Muscle layer of colon (tissue), 2 donors: Measurements from ENCODE around the gene ENAM.

Source experiments
- H3K27ac ChIP-seq: one replicate; pipeline ENCODE4 v1.7.0; 2013; ENCODE audit warnings: low read depth, mild to moderate bottlenecking, low read length, moderate library complexity
- H3K27me3 ChIP-seq, 2 donors: one replicate each; pipeline ENCODE4 v1.7.0; 2013; ENCODE audit warnings: low read length in 2 of 2, mild to moderate bottlenecking in 2 of 2; ENCODE audit not compliant: insufficient read depth in 2 of 2, control insufficient read depth in 1 of 2
- H3K36me3 ChIP-seq: one replicate; pipeline ENCODE4 v1.7.0; 2013; ENCODE audit warnings: mild to moderate bottlenecking, low read length; ENCODE audit not compliant: insufficient read depth
- H3K4me1 ChIP-seq: one replicate; pipeline ENCODE4 v1.7.0; 2013; ENCODE audit warnings: mild to moderate bottlenecking, low read length; ENCODE audit not compliant: insufficient read depth
- H3K4me3 ChIP-seq, 2 donors: one replicate each; pipeline ENCODE4 v1.7.0; 2013; ENCODE audit warnings: low read length in 2 of 2, low read depth in 1 of 2, mild to moderate bottlenecking in 1 of 2, moderate library complexity in 1 of 2
- H3K9ac ChIP-seq: one replicate; pipeline ENCODE4 v1.7.0; 2013; ENCODE audit warnings: low read length
- H3K9me3 ChIP-seq: one replicate; pipeline ENCODE4 v1.7.0; 2013; ENCODE audit warnings: mild to moderate bottlenecking, low read length
- donor health status: abdominal sarcoma.
- donor health status: Adenocarcinoma of cecum.

The ENAM gene, protein sequence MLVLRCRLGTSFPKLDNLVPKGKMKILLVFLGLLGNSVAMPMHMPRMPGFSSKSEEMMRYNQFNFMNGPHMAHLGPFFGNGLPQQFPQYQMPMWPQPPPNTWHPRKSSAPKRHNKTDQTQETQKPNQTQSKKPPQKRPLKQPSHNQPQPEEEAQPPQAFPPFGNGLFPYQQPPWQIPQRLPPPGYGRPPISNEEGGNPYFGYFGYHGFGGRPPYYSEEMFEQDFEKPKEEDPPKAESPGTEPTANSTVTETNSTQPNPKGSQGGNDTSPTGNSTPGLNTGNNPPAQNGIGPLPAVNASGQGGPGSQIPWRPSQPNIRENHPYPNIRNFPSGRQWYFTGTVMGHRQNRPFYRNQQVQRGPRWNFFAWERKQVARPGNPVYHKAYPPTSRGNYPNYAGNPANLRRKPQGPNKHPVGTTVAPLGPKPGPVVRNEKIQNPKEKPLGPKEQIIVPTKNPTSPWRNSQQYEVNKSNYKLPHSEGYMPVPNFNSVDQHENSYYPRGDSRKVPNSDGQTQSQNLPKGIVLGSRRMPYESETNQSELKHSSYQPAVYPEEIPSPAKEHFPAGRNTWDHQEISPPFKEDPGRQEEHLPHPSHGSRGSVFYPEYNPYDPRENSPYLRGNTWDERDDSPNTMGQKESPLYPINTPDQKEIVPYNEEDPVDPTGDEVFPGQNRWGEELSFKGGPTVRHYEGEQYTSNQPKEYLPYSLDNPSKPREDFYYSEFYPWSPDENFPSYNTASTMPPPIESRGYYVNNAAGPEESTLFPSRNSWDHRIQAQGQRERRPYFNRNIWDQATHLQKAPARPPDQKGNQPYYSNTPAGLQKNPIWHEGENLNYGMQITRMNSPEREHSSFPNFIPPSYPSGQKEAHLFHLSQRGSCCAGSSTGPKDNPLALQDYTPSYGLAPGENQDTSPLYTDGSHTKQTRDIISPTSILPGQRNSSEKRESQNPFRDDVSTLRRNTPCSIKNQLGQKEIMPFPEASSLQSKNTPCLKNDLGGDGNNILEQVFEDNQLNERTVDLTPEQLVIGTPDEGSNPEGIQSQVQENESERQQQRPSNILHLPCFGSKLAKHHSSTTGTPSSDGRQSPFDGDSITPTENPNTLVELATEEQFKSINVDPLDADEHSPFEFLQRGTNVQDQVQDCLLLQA

DNA sequence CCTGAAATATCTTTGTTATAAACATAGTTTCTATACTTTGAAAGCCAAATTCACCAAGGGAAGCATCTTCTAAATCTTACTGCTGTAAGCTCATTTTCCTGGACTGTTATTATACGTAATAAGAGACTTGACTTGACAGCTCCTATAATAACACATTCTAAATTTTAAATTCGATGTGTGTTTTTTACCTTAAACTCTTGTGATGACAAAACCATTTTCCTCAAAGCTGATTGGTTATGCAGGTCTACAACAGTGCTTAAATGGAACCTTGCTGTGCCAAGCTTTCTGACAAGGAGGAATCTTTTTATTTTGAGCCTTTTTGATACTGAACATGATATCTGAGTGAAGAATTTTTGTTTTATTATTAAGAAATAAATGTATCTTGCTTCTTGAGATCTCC lies at the start of gene ENAM:
Gene ENAM, plus strand, starts transcription at position 301 of the 400 bp plus-strand sequence. CDS start 757 bp downstream, outside the sequence.
- H3K9me3 ChIP-seq: no peaks in the 10 kb centered on the region
- H3K4me1 ChIP-seq: no peaks in the 10 kb centered on the region
- H3K27ac ChIP-seq: no peak within 1 kb of the TSS
- H3K4me3 ChIP-seq: no peak within 1 kb of the TSS
- no peaks in the 10 kb centered on the region for H3K27me3 ChIP-seq
- H3K9ac ChIP-seq: no peak within 1 kb of the TSS
- H3K36me3 ChIP-seq: no peaks in the 10 kb centered on the region

DNA sequence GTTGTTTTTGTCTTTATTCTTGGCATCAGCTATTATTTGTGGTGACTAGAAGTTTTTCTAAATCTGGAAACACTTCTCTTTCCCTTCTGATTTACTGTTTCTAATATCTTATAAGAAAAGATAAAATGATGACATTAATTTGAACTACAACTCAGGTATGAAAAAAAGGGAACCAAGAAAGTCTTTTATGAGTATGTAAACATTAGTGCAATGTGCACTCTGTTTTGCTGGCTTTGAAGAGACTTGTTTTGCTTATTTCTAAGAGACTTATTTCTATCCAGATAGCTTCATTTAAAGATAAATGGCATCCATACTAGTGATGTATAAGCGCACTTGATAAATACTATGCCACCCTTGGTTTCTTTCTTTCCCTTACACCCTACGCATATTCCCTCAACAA lies 46.6 kb upstream of the ENAM start:
- Histone ChIP-seq H3K9ac (no peak overlapping the region), H3K9me3 (no peaks in the 10 kb centered on the region), H3K4me3 (no peak overlapping the region), H3K4me1 (no peaks in the 10 kb centered on the region), H3K27me3 (no peaks in the 10 kb centered on the region), H3K27ac (no peak overlapping the region), H3K36me3 (no peaks in the 10 kb centered on the region)

DNA sequence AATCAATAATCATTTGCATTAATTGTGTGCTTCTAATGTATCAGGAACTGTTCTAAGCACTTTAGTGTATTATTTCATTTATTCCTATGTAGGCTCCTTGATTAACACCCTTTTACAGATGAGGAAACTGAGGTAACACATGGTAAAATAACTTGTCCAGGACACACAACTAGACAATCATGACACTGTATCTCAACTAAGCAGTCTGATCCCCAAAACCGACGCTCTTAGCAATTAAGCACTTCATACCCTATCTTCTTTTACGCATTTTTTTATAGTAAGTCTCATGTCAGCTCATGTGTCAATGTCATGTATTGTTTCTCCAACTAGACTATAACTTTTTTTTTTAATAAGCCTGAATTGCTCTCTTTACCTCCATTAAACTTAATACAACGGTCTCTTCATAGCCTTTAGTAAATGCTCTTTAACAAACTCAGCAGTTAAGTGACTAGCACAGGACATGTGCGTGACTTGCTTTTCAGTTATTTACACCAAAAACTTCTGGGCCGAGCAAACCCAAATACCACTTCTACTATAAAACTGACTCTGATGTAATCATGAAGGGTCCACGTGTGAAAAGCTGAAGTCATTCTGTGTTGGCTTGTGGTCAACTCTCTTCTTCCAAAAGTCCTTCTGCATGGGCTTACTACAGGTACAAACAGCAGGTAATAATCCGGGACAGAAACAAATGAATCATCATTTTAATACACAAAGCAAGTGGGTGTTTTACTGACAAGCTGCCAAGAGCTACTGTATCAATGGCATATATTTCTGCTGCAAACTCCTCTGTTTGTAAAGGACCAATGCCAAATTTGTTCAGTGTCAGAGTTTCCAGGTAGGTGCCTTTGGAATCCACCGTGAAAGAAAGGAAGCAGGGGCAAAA lies 44.4 kb upstream of the ENAM start:
- no peaks in the 10 kb centered on the region for H3K9me3 ChIP-seq
- H3K9ac ChIP-seq: no peak overlapping the region
- no peak overlapping the region for H3K4me3 ChIP-seq
- H3K36me3 ChIP-seq: no peaks in the 10 kb centered on the region
- H3K27ac ChIP-seq: no peak overlapping the region
- H3K4me1 ChIP-seq: no peaks in the 10 kb centered on the region
- H3K27me3 ChIP-seq: no peaks in the 10 kb centered on the region

DNA sequence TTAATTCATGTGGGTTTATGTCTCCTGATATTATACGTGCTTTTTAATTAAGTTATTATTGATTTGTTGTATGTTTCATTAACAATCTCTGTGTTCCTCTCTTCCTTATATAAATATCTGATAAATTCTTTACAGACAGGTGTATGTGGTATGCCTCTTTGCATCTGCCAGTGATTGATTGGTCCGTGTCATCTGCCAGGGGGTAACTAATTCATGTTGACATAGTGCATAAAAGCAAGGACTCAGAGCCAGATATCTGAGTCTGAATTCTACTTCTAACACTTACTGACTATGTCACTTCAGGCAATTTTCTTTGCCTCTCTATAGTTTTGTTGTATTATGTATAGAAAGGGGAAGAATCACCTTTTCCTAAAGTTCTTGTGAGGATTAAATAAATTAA lies 41.7 kb upstream of the ENAM start:
- H3K27ac ChIP-seq: no peak overlapping the region
- no peaks in the 10 kb centered on the region for H3K4me1 ChIP-seq

DNA sequence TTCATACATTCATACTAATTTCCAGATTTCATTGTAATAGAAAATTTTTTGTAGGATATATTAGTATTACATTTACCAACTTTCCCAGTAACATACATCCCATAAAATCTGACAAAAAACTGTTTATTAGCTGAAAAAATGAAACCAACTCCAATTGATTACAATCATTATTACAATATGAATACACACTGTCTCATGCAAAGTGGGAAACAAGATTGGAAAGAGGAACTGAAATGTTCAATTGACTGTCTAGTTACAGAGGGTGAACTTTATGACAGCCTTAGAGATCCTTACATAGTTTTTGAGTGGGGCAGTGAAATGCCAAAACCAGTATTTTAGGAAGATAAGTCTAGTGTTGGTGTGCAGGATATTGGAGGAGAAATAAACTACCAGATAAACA lies 38.8 kb upstream of the ENAM start:
- H3K36me3 ChIP-seq: no peaks in the 10 kb centered on the region
- H3K9ac ChIP-seq: no peak overlapping the region
- H3K9me3 ChIP-seq: no peaks in the 10 kb centered on the region
- H3K27me3 ChIP-seq: no peaks in the 10 kb centered on the region
- no peak overlapping the region for H3K4me3 ChIP-seq
- no peak overlapping the region for H3K27ac ChIP-seq
- H3K4me1 ChIP-seq: no peaks in the 10 kb centered on the region

More for the DNA sequence above, 41.7 kb upstream of the ENAM start:
- H3K9me3 ChIP-seq: no peaks in the 10 kb centered on the region
- H3K4me3 ChIP-seq: no peak overlapping the region
- H3K36me3 ChIP-seq: no peaks in the 10 kb centered on the region
- H3K9ac ChIP-seq: no peak overlapping the region
- no peaks in the 10 kb centered on the region for H3K27me3 ChIP-seq

DNA sequence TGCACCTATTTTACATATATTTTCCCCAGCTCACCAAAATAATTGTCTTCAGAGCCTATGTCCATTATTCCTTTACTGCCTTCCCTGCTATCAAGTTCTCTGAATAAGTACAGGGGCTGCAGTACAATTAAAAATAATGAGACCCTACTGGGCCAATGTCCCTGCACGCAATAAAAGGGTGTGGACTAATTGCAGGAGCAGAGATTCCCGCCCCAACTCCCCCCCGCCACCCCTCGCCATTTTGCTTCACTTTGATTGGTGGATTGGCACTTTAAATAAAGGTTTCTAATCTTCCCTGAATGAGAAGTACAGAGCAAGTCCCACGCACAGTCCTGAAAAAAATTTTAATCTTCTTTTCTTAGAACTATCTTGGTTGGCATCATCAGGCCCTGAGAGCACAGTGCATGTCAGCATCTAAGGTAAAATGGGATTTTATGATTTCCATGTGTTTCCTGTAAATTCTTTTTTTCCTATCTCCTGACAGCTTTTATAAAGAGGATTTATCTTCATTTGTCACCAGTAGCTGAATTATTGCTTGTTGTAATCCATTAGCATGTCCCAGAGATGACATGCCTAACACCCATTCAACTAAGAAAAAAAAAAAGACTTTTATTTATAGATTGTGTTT lies 36.5 kb upstream of the ENAM start, which contains the start of gene AMBN:
Gene AMBN, plus strand, starts transcription at position 302 of the 628 bp plus-strand sequence. Its CDS starts 103 bp downstream, at position 405.
- no peaks in the 10 kb centered on the region for H3K9me3 ChIP-seq
- no peaks in the 10 kb centered on the region for H3K36me3 ChIP-seq
- H3K4me3 ChIP-seq: no peak within 1 kb of the TSS
- no peaks in the 10 kb centered on the region for H3K27me3 ChIP-seq
- H3K9ac ChIP-seq: no peak within 1 kb of the TSS
- no peak within 1 kb of the TSS for H3K27ac ChIP-seq
- no peaks in the 10 kb centered on the region for H3K4me1 ChIP-seq

DNA sequence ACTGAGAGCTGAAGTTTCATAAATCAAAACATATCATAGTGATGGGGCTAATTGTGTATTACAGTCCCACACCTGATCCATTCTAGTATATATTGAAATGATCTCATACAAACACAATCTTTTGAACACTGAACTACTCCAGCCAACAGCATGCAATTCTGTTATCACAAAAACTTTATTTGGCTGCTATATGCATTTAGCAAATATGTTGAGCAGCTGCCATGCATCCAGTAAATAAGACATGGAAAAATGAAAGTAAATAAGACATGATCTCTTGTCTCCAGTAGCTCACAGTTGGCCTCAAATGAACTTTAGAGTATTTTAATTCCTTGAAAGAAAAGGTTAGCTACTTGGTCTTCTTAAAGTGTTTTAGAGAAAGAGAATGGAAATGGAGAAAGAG lies 34.3 kb upstream of the ENAM start:
- H3K27ac ChIP-seq: no peak overlapping the region
- H3K9ac ChIP-seq: no peak overlapping the region

DNA sequence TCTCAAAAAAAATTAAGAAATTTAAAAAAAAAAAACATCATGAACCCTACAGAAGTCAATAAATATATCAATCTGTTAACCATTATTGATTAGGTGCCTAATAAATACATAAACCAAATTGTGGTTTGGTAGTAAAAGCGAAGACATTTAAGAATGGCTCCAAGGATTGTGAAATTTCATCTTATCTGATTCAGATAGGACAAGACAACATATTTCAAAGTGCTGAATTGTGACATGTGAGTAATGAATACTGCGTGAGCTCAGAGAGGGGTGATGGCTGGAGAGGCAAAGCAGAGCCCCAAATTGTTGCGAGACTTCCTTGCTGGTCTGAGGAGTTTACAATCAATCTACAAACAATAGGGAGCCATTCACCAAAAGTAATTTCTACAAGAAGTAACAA lies 28.2 kb upstream of the ENAM start:
- no peaks in the 10 kb centered on the region for H3K27me3 ChIP-seq
- H3K9me3 ChIP-seq: no peaks in the 10 kb centered on the region
- H3K4me3 ChIP-seq: no peak overlapping the region
- no peak overlapping the region for H3K9ac ChIP-seq
- H3K4me1 ChIP-seq: no peaks in the 10 kb centered on the region
- no peak overlapping the region for H3K27ac ChIP-seq
- no peaks in the 10 kb centered on the region for H3K36me3 ChIP-seq

More for the DNA sequence above, 34.3 kb upstream of the ENAM start:
- no peaks in the 10 kb centered on the region for H3K36me3 ChIP-seq
- H3K4me3 ChIP-seq: no peak overlapping the region
- H3K4me1 ChIP-seq: no peaks in the 10 kb centered on the region
- H3K9me3 ChIP-seq: no peaks in the 10 kb centered on the region
- no peaks in the 10 kb centered on the region for H3K27me3 ChIP-seq

DNA sequence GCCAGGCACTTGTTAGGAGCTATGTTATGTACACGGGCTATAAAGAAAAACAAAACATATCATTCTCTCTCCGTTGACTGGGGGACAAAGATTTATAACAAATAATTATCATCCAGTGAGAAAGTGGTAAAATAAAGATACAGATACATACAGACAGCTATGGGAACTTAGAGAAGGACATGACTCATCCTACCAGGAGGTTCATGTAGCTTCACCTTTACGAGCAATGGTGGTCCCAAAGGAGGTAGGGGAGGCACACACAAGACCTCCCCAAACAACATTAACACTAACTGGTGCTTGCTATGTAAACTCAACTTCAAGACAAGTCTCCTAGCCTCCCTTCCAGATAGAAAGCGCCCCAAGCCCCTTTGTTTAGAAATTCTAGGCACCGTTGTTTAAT lies 27.6 kb upstream of the ENAM start:
- no peak overlapping the region for H3K27ac ChIP-seq
- no peaks in the 10 kb centered on the region for H3K36me3 ChIP-seq
- H3K27me3 ChIP-seq: no peaks in the 10 kb centered on the region
- no peak overlapping the region for H3K9ac ChIP-seq
- no peaks in the 10 kb centered on the region for H3K9me3 ChIP-seq
- H3K4me1 ChIP-seq: no peaks in the 10 kb centered on the region
- no peak overlapping the region for H3K4me3 ChIP-seq

DNA sequence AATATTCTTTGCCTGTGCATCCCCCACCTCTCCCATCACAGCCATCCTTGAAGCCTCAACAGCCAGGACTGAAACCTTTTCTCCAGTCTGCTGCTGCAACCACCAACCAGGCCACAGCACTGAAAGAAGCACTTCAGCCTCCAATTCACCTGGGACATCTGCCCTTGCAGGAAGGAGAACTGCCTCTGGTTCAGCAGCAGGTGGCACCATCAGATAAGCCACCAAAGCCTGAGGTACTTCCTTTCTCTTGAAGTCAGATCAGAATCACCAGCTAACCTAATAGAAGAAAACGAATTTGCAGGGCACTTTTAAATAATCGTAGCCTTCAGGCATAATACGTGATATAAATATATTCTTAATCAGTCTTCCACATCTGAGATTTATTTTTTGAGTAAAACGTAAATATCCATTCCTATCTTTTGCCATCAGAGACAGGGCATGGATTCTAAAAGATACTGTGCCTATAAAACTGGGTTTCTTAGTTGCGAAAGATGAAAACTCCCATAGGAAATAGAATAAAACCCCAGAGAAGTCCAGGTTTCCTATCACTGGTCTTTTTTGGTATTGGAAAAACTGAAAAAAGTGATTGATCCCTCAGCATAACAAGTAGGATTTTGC lies 27.0 kb upstream of the ENAM start:
- Histone ChIP-seq H3K4me3 (no peak overlapping the region), H3K9me3 (no peaks in the 10 kb centered on the region), H3K27ac (no peak overlapping the region), H3K36me3 (no peaks in the 10 kb centered on the region), H3K27me3 (no peaks in the 10 kb centered on the region), H3K9ac (no peak overlapping the region), H3K4me1 (no peaks in the 10 kb centered on the region)
